Mesenchymal stem cell (in vitro differentiated cells and primary cell): Measurements from ENCODE around the gene HOMER3.

Experiments
- DNase-seq: peaks from one replicate; pipeline ENCODE4 v3.0.0-alpha.2; 2013
- H2AFZ ChIP-seq: one replicate; pipeline ENCODE4 v1.6.1; 2013; ENCODE audit warnings: low read depth, mild to moderate bottlenecking, control low read depth, inconsistent platforms, low read length, moderate library complexity
- H2AK5ac ChIP-seq: 2 replicates; pipeline ENCODE4 v1.6.1; 2013; ENCODE audit warnings: low read length, moderate library complexity, mild to moderate bottlenecking, inconsistent platforms; ENCODE audit not compliant: severe bottlenecking
- H2BK120ac ChIP-seq: one replicate; pipeline ENCODE4 v1.6.1; 2013; ENCODE audit warnings: low read depth, mild to moderate bottlenecking, inconsistent platforms, low read length, moderate library complexity
- H2BK12ac ChIP-seq, 2 experiments: one replicate each; pipeline ENCODE4 v1.6.1; 2013; ENCODE audit warnings: inconsistent platforms in 2 of 2, low read length in 2 of 2, mild to moderate bottlenecking in 2 of 2, moderate library complexity in 2 of 2, control low read depth in 1 of 2
- H2BK15ac ChIP-seq: one replicate; pipeline ENCODE4 v1.6.1; 2013; ENCODE audit warnings: mild to moderate bottlenecking, low read depth, inconsistent platforms; ENCODE audit not compliant: poor library complexity, severe bottlenecking
- H2BK5ac ChIP-seq: 2 replicates; pipeline ENCODE4 v1.6.1; 2013; ENCODE audit warnings: low read depth, mild to moderate bottlenecking, low read length, control low read depth, inconsistent platforms; ENCODE audit not compliant: poor library complexity, severe bottlenecking
- H3K14ac ChIP-seq, 2 experiments: one replicate each; pipeline ENCODE4 v1.6.1; 2013; ENCODE audit warnings: inconsistent platforms in 2 of 2, low read length in 2 of 2, control low read depth in 1 of 2, mild to moderate bottlenecking in 1 of 2, moderate library complexity in 1 of 2
- H3K18ac ChIP-seq, 2 experiments: one replicate each; pipeline ENCODE4 v1.6.1; 2013; ENCODE audit warnings: inconsistent platforms in 2 of 2, low read length in 2 of 2, control low read depth in 1 of 2, low read depth in 1 of 2, mild to moderate bottlenecking in 1 of 2
- H3K23ac ChIP-seq, 2 experiments: one replicate each; pipeline ENCODE4 v1.6.1; 2013; ENCODE audit warnings: inconsistent platforms in 2 of 2, low read length in 2 of 2, mild to moderate bottlenecking in 2 of 2, moderate library complexity in 2 of 2, control low read depth in 1 of 2
- H3K27ac ChIP-seq: 2 replicates; pipeline ENCODE4 v1.5.1; 2013; ENCODE audit warnings: mild to moderate bottlenecking, moderate library complexity, low read length, control low read depth, inconsistent platforms; ENCODE audit not compliant: poor library complexity, severe bottlenecking
- H3K27me3 ChIP-seq, 2 experiments: 2 replicates each; pipeline versions ENCODE4 v1.6.1 to v1.7.0; 2013; ENCODE audit warnings: low read length in 2 of 2, mild to moderate bottlenecking in 2 of 2, moderate library complexity in 2 of 2, control low read depth in 1 of 2, inconsistent platforms in 1 of 2; ENCODE audit not compliant: control insufficient read depth in 1 of 2, insufficient read depth in 1 of 2
- H3K36me3 ChIP-seq, 2 experiments: 2 replicates each; pipeline versions ENCODE4 v1.6.1 to v1.7.0; 2013; ENCODE audit warnings: low read length in 2 of 2, control low read depth in 1 of 2, inconsistent platforms in 1 of 2, low read depth in 1 of 2, mild to moderate bottlenecking in 1 of 2; ENCODE audit not compliant: insufficient read depth in 2 of 2, control insufficient read depth in 1 of 2
- H3K4ac ChIP-seq, 2 experiments: one replicate each; pipeline ENCODE4 v1.6.1; 2013; ENCODE audit warnings: inconsistent platforms in 2 of 2, low read length in 2 of 2, mild to moderate bottlenecking in 2 of 2, moderate library complexity in 2 of 2, control low read depth in 1 of 2, low read depth in 1 of 2
- H3K4me1 ChIP-seq: 2 replicates; pipeline ENCODE4 v1.6.1; 2013; ENCODE audit warnings: low read depth, low read length, control low read depth; ENCODE audit not compliant: control insufficient read depth, insufficient read depth
- H3K4me2 ChIP-seq: 2 replicates; pipeline ENCODE4 v1.6.1; 2013; ENCODE audit warnings: low read length, mild to moderate bottlenecking, inconsistent platforms; ENCODE audit not compliant: poor library complexity, severe bottlenecking
- H3K4me3 ChIP-seq, 2 experiments: 2 replicates each; pipeline versions ENCODE4 v1.5.1 to v1.7.0; 2013; ENCODE audit warnings: low read length in 2 of 2, mild to moderate bottlenecking in 2 of 2, control low read depth in 1 of 2, low read depth in 1 of 2; ENCODE audit not compliant: insufficient read depth in 1 of 2
- H3K79me1 ChIP-seq: replicated peaks from 2 replicates; pipeline ENCODE4 v1.6.1; 2013; ENCODE audit warnings: mild to moderate bottlenecking, control low read depth, low read length, inconsistent platforms; ENCODE audit not compliant: poor library complexity, severe bottlenecking
- H3K9ac ChIP-seq: 2 replicates; pipeline ENCODE4 v1.7.0; 2013; ENCODE audit warnings: mild to moderate bottlenecking, low read length, moderate library complexity
- H3K9me3 ChIP-seq: 2 replicates; pipeline ENCODE4 v1.7.0; 2013; ENCODE audit warnings: mild to moderate bottlenecking, low read length; ENCODE audit not compliant: control insufficient read depth
- H4K8ac ChIP-seq: one replicate; pipeline ENCODE4 v1.6.1; 2013; ENCODE audit warnings: inconsistent platforms, mild to moderate bottlenecking, low read length, moderate library complexity
- H4K91ac ChIP-seq: one replicate; pipeline ENCODE4 v1.6.1; 2013; ENCODE audit warnings: mild to moderate bottlenecking, low read length, inconsistent platforms
- WGBS: methylation state at CpG from one replicate; pipeline ENCODE4 v1.1.7; 2013; ENCODE audit warnings: mixed read lengths; 5-methylcytosine and 5-hydroxymethylcytosine counted together

The HOMER3 gene

GRCh38 chr19:18985257-18985656, 44.2 kb upstream of the HOMER3 start:
- Histone ChIP-seq H4K91ac (no peak overlapping the region), H3K4me2 (no peak overlapping the region), H3K14ac (no peak overlapping the region), H2BK120ac (no peak overlapping the region), H2AK5ac (no peak overlapping the region), H3K9me3 (no peaks in the 10 kb centered on the region), H3K9ac (no peak overlapping the region), H3K79me1 (no peaks in the 10 kb centered on the region), H4K8ac (no peak overlapping the region), H3K18ac (no peak overlapping the region), H3K4ac (no peak overlapping the region), H3K36me3 (peaks cover under 1 to 5% of the 10 kb centered on the region in 2 experiments), H3K23ac (no peak overlapping the region), H2AFZ (no peak overlapping the region), H2BK12ac (no peak overlapping the region), H2BK15ac (no peak overlapping the region), H3K4me1 (peaks cover 3% of the 10 kb centered on the region), H2BK5ac (no peak overlapping the region), H3K27ac (no peak overlapping the region), H3K4me3 (no peak overlapping the region), H3K27me3 (peaks cover 6 to 22% of the 10 kb centered on the region in 2 experiments)
- WGBS: 98% methylated on average over 4 of the region's 7 CpGs
- no peak for DNase-seq

GRCh38 chr19:18984251-18984650, 43.2 kb upstream of the HOMER3 start:
- H3K27me3 ChIP-seq: peaks cover 6 to 22% of the 10 kb centered on the region in 2 experiments
- H3K9ac ChIP-seq: no peak overlapping the region
- no peak overlapping the region for H2BK120ac ChIP-seq
- no peak overlapping the region for H3K23ac ChIP-seq
- no peak overlapping the region for H3K4ac ChIP-seq
- H2BK5ac ChIP-seq: no peak overlapping the region
- H2AK5ac ChIP-seq: no peak overlapping the region
- no peaks in the 10 kb centered on the region for H3K36me3 ChIP-seq
- H2AFZ ChIP-seq: no peak overlapping the region
- no peak overlapping the region for H3K14ac ChIP-seq
- H3K18ac ChIP-seq: no peak overlapping the region
- no peak overlapping the region for H3K4me2 ChIP-seq
- H3K27ac ChIP-seq: no peak overlapping the region
- WGBS: 91% methylated on average over 3 of the region's 3 CpGs
- H2BK12ac ChIP-seq: no peak overlapping the region
- no peak overlapping the region for H4K8ac ChIP-seq
- H3K79me1 ChIP-seq: no peaks in the 10 kb centered on the region
- no peak for DNase-seq
- no peaks in the 10 kb centered on the region for H3K4me1 ChIP-seq
- no peak overlapping the region for H3K4me3 ChIP-seq
- H4K91ac ChIP-seq: no peak overlapping the region
- H3K9me3 ChIP-seq: no peaks in the 10 kb centered on the region
- no peak overlapping the region for H2BK15ac ChIP-seq

- H2BK5ac ChIP-seq: no peak overlapping the region
- 63% methylated on average over 1 of the region's 2 CpGs for WGBS
- H2AK5ac ChIP-seq: no peak overlapping the region
These were observed 41.7 kb upstream of the HOMER3 start for GRCh38 chr19:18982669-18983068.

GRCh38 chr19:18980432-18981020, 39.5 kb upstream of the HOMER3 start:
- H4K91ac ChIP-seq: no peak overlapping the region
- no peaks in the 10 kb centered on the region for H3K36me3 ChIP-seq
- no peak overlapping the region for H4K8ac ChIP-seq
- H3K9ac ChIP-seq: no peak overlapping the region
- no peak overlapping the region for H3K23ac ChIP-seq
- H2BK15ac ChIP-seq: no peak overlapping the region
- no peak overlapping the region for H2BK120ac ChIP-seq
- H2AFZ ChIP-seq: no peak overlapping the region
- no peak overlapping the region for H3K4me2 ChIP-seq
- no peak overlapping the region for H3K14ac ChIP-seq
- H3K18ac ChIP-seq: no peak overlapping the region
- H3K4ac ChIP-seq: no peak overlapping the region
- no peaks in the 10 kb centered on the region for H3K79me1 ChIP-seq
- 80% methylated on average over 7 of the region's 7 CpGs for WGBS
- H3K27me3 ChIP-seq: peaks cover 6 to 17% of the 10 kb centered on the region in 2 experiments
- DNase-seq: no peak
- H3K4me1 ChIP-seq: peaks cover 6% of the 10 kb centered on the region
- no peak overlapping the region for H3K27ac ChIP-seq
- no peak overlapping the region for H2BK5ac ChIP-seq
- H2BK12ac ChIP-seq: no peak overlapping the region
- H3K4me3 ChIP-seq: no peak overlapping the region
- H2AK5ac ChIP-seq: no peak overlapping the region
- no peaks in the 10 kb centered on the region for H3K9me3 ChIP-seq

More at GRCh38 chr19:18982669-18983068, 41.7 kb upstream of the HOMER3 start:
- Histone ChIP-seq H2BK120ac (no peak overlapping the region), H3K4me3 (no peak overlapping the region), H3K9ac (no peak overlapping the region), H3K4me2 (no peak overlapping the region), H3K79me1 (no peaks in the 10 kb centered on the region), H3K4me1 (peaks cover 6% of the 10 kb centered on the region), H3K14ac (no peak overlapping the region), H3K23ac (no peak overlapping the region), H3K27ac (no peak overlapping the region), H2BK12ac (no peak overlapping the region), H3K9me3 (no peaks in the 10 kb centered on the region), H3K36me3 (no peaks in the 10 kb centered on the region), H3K18ac (no peak overlapping the region), H4K8ac (no peak overlapping the region), H3K27me3 (peaks cover 6 to 17% of the 10 kb centered on the region in 2 experiments), H2BK15ac (no peak overlapping the region), H2AFZ (no peak overlapping the region), H4K91ac (no peak overlapping the region), H3K4ac (no peak overlapping the region)
- no peak for DNase-seq
